IMR-90 (cell line): ENCODE measurements around the gene JMJD1C. TPM values are rescaled to one million over a fixed set of nuclear protein-coding genes. Genes with fewer than 3 reads are reported as not detected.

ENCODE experiments used
- ATAC-seq: fragments of 200-7000 bp; cut with Tn5 transposase; 2 replicates; pipeline ENCODE4 v1.9.1; 2020; ENCODE audit warnings: low read depth, mild to moderate bottlenecking, moderate library complexity
- BruUV-seq: library from RNA; stranded (reverse); fragments of 400-500 nt; replicated peaks from 2 replicates; lab custom pipeline; 2021; lab: Mats Ljungman, UMichigan
- CTCF ChIA-PET: fragments of 300-600 bp; formaldehyde crosslinking; extraction: SDS; loops from one replicate; lab custom pipeline; 2021; ENCODE audit warnings: antibody characterized with exemption; lab: Yijun Ruan, JAX
- POLR2A ChIA-PET: fragments of 300-600 bp; sonication (Branson Sonifier 250); formaldehyde crosslinking; loops from one replicate; lab custom pipeline; 2022; ENCODE audit warnings: antibody characterized with exemption; ENCODE audit not compliant: unreplicated experiment; lab: Charles Lee
- DNase-seq: peaks from one replicate; pipeline ENCODE4 v3.0.0; 2013
- H2AFZ ChIP-seq: replicated peaks from 2 replicates; pipeline ENCODE3; 2013; ENCODE audit warnings: low read length, mild to moderate bottlenecking; ENCODE audit not compliant: poor library complexity
- H2AK5ac ChIP-seq: 2 replicates; pipeline ENCODE4 v1.6.1; 2013; ENCODE audit warnings: low read depth, low read length, inconsistent platforms
- H2AK9ac ChIP-seq: replicated peaks from 2 replicates; pipeline ENCODE3; 2013; ENCODE audit warnings: mild to moderate bottlenecking, low read depth, low read length, moderate library complexity; ENCODE audit not compliant: poor library complexity
- H2BK120ac ChIP-seq: 2 replicates; pipeline ENCODE4 v1.6.1; 2013; ENCODE audit warnings: low read depth, low read length, inconsistent platforms
- H2BK15ac ChIP-seq: 3 replicates; pipeline ENCODE4 v1.6.1; 2013; ENCODE audit warnings: low read depth, low read length, inconsistent platforms
- H2BK20ac ChIP-seq: 2 replicates; pipeline ENCODE4 v1.6.1; 2013; ENCODE audit warnings: low read depth, mild to moderate bottlenecking, inconsistent platforms, low read length, moderate library complexity
- H2BK5ac ChIP-seq: 2 replicates; pipeline ENCODE4 v1.6.1; 2013; ENCODE audit warnings: mild to moderate bottlenecking, low read depth, low read length, inconsistent platforms; ENCODE audit not compliant: poor library complexity, severe bottlenecking
- H3K14ac ChIP-seq: replicated peaks from 2 replicates; pipeline ENCODE4 v1.6.1; 2013; ENCODE audit warnings: low read depth, low read length, inconsistent platforms
- H3K18ac ChIP-seq: 2 replicates; pipeline ENCODE4 v1.6.1; 2013; ENCODE audit warnings: low read depth, low read length, control low read depth
- H3K23ac ChIP-seq: 2 replicates; pipeline ENCODE4 v1.6.1; 2013; ENCODE audit warnings: low read depth, low read length, inconsistent platforms
- H3K27ac ChIP-seq: 2 replicates; pipeline ENCODE4 v1.5.1; 2013; ENCODE audit warnings: mild to moderate bottlenecking, control low read depth, low read length; ENCODE audit not compliant: insufficient read depth
- H3K27me3 ChIP-seq: 2 replicates; pipeline ENCODE4 v1.6.1; 2013; ENCODE audit warnings: low read length; ENCODE audit not compliant: control insufficient read depth, insufficient read depth
- H3K36me3 ChIP-seq: 2 replicates; pipeline ENCODE4 v1.6.1; 2013; ENCODE audit warnings: low read length, mixed read lengths; ENCODE audit not compliant: control insufficient read depth, insufficient read depth
- H3K4ac ChIP-seq: 2 replicates; pipeline ENCODE4 v1.6.1; 2013; ENCODE audit warnings: low read depth, low read length, inconsistent platforms
- H3K4me1 ChIP-seq: 2 replicates; pipeline ENCODE4 v1.6.1; 2013; ENCODE audit warnings: low read length, mixed read lengths; ENCODE audit not compliant: control insufficient read depth, insufficient read depth
- H3K4me2 ChIP-seq: 2 replicates; pipeline ENCODE4 v1.6.1; 2013; ENCODE audit warnings: low read depth, mild to moderate bottlenecking, control low read depth, low read length, moderate library complexity
- H3K4me3 ChIP-seq: 2 replicates; pipeline ENCODE4 v1.5.1; 2013; ENCODE audit warnings: low read depth, mild to moderate bottlenecking, control low read depth, low read length, moderate library complexity; ENCODE audit not compliant: insufficient read depth
- H3K56ac ChIP-seq: 2 replicates; pipeline ENCODE4 v1.6.1; 2013; ENCODE audit warnings: low read length, inconsistent platforms; ENCODE audit not compliant: insufficient read depth; ENCODE audit errors: extremely low read depth
- H3K79me1 ChIP-seq, 2 experiments: 2 replicates each; pipeline ENCODE4 v1.6.1; 2013; ENCODE audit warnings: low read length in 2 of 2, inconsistent platforms in 1 of 2, low read depth in 1 of 2
- H3K9ac ChIP-seq: 2 replicates; pipeline ENCODE4 v1.6.1; 2013; ENCODE audit warnings: low read depth, low read length, control low read depth
- H3K9me1 ChIP-seq: 2 replicates; pipeline ENCODE4 v1.6.1; 2013; ENCODE audit warnings: low read length, inconsistent platforms; ENCODE audit not compliant: insufficient read depth
- H3K9me3 ChIP-seq: 2 replicates; pipeline ENCODE4 v1.6.1; 2013; ENCODE audit warnings: low read length; ENCODE audit not compliant: control insufficient read depth, insufficient read depth
- H4K20me1 ChIP-seq: 2 replicates; pipeline ENCODE4 v1.6.1; 2013; ENCODE audit warnings: low read length, inconsistent platforms; ENCODE audit not compliant: insufficient read depth
- H4K5ac ChIP-seq: 2 replicates; pipeline ENCODE4 v1.6.1; 2013; ENCODE audit warnings: mild to moderate bottlenecking, low read depth, low read length, control low read depth
- H4K8ac ChIP-seq, 2 experiments: 2 replicates each; pipeline ENCODE4 v1.6.1; 2013; ENCODE audit warnings: low read depth in 2 of 2, low read length in 2 of 2, control low read depth in 1 of 2, inconsistent platforms in 1 of 2
- H4K91ac ChIP-seq: 2 replicates; pipeline ENCODE4 v1.6.1; 2013; ENCODE audit warnings: low read depth, low read length, inconsistent platforms; ENCODE audit not compliant: insufficient read depth
- BHLHE40 ChIP-seq: fragments of 150-350 bp; IDR thresholded peaks from 2 replicates; pipeline ENCODE4 v1.6.1; 2016; ENCODE audit warnings: mild to moderate bottlenecking, low read depth, low read length
- CEBPB ChIP-seq: IDR thresholded peaks from 2 replicates; pipeline ENCODE4 v1.6.1; 2012; ENCODE audit warnings: low read depth, low read length, improper control_type of control experiment
- CHD1 ChIP-seq: IDR thresholded peaks from 2 replicates; pipeline ENCODE4 v1.6.1; 2012; ENCODE audit warnings: low read depth, low read length, improper control_type of control experiment
- FOS ChIP-seq: fragments of 150-350 bp; IDR thresholded peaks from 2 replicates; pipeline ENCODE4 v1.6.1; 2016; ENCODE audit warnings: low read depth, low read length
- MAFK ChIP-seq: IDR thresholded peaks from 2 replicates; pipeline ENCODE4 v1.6.1; 2012; ENCODE audit warnings: low read depth, low read length, improper control_type of control experiment
- MAZ ChIP-seq: IDR thresholded peaks from 2 replicates; pipeline ENCODE4 v1.6.1; 2012; ENCODE audit warnings: low read depth, mild to moderate bottlenecking, low read length, improper control_type of control experiment, moderate library complexity, borderline replicate concordance
- MXI1 ChIP-seq: IDR thresholded peaks from 2 replicates; pipeline ENCODE4 v1.6.1; 2012; ENCODE audit warnings: low read depth, mild to moderate bottlenecking, low read length, moderate library complexity, borderline replicate concordance
- NFE2L2 ChIP-seq: fragments of 150-350 bp; IDR thresholded peaks from 2 replicates; pipeline ENCODE4 v1.6.1; 2016; ENCODE audit warnings: low read depth, mild to moderate bottlenecking, low read length
- POLR2A ChIP-seq: IDR thresholded peaks from 2 replicates; pipeline ENCODE4 v1.6.1; 2012; ENCODE audit warnings: mild to moderate bottlenecking, low read depth, low read length
- RAD21 ChIP-seq: IDR thresholded peaks from 2 replicates; pipeline ENCODE4 v1.6.1; 2012; ENCODE audit warnings: low read length, improper control_type of control experiment
- RCOR1 ChIP-seq: IDR thresholded peaks from 2 replicates; pipeline ENCODE4 v1.6.1; 2012; ENCODE audit warnings: mild to moderate bottlenecking, low read length, improper control_type of control experiment; ENCODE audit not compliant: insufficient replicate concordance
- RFX5 ChIP-seq: IDR thresholded peaks from 2 replicates; pipeline ENCODE4 v1.8.0; 2012; ENCODE audit warnings: low read depth, mild to moderate bottlenecking, low read length, moderate library complexity
- SMC3 ChIP-seq: fragments of 150-350 bp; IDR thresholded peaks from 2 replicates; pipeline ENCODE4 v1.6.1; 2016; ENCODE audit warnings: low read depth, mild to moderate bottlenecking, antibody characterized with exemption, low read length, moderate library complexity
- WGBS, 2 experiments: methylation state at CpG; one replicate each; pipeline versions ENCODE4 v1.1.5 to v1.1.7; 2013; ENCODE audit warnings: missing lambda C conversion rate in 2 of 2; ENCODE audit not compliant: insufficient read length in 1 of 2; ENCODE audit errors: extremely low coverage in 2 of 2; 5-methylcytosine and 5-hydroxymethylcytosine counted together
- dilution Hi-C: fragments of 300-500 bp; cut with HindIII; formaldehyde crosslinking; loops from one replicate; pipeline ENCODE4 v1.14.3; 2018; ENCODE audit warnings: low sequenced_read_pairs; ENCODE audit not compliant: unreplicated experiment
- in situ Hi-C: fragments of 300-500 bp; cut with MboI; formaldehyde crosslinking; loops from 3 replicates; pipeline ENCODE4 v1.14.3; 2019; ENCODE audit warnings: low sequenced_read_pairs, inconsistent platforms, mixed read lengths
- intact Hi-C: fragments of 100-400 bp; cut with micrococcal nuclease; formaldehyde crosslinking; loops from 2 replicates; pipeline ENCODE4 v1.10.0; 2022
- polyA plus RNA-seq, 3 experiments: library from polyadenylated mRNA; depleted of rRNA; stranded (reverse); fragments of >200 nt; gene quantifications; 2 replicates each; pipeline ENCODE4 v1.2.3, GENCODE V29; 2012; ENCODE audit warnings: low replicate concordance in 1 of 3
- total RNA-seq: library from RNA; depleted of rRNA; stranded (reverse); fragments of >200 nt; gene quantifications from 2 replicates; pipeline ENCODE4 v1.2.3, GENCODE V29; 2012
- TF ChIP-seq, protein P1 (sequence below): fragments of 150-350 bp; IDR thresholded peaks from 2 replicates; pipeline ENCODE4 v1.6.1; 2017; ENCODE audit warnings: mild to moderate bottlenecking, antibody characterized with exemption, low read length, low read depth
- TF ChIP-seq, protein P2 (sequence below): conservative IDR thresholded peaks from 2 replicates; pipeline ENCODE4 v1.5.1; 2012; ENCODE audit warnings: mild to moderate bottlenecking, low read depth, low read length, improper control_type of control experiment
- TF ChIP-seq, protein P3 (sequence below): fragments of 150-350 bp; IDR thresholded peaks from 2 replicates; pipeline ENCODE4 v1.6.1; 2016; ENCODE audit warnings: low read depth, mild to moderate bottlenecking, low read length, moderate library complexity, borderline replicate concordance

Gene JMJD1C
- total and polyA plus RNA-seq, 2 of the 4 experiments (the other 2 are of a cell fraction) = 15.6 to 96.8 TPM

DNA sequence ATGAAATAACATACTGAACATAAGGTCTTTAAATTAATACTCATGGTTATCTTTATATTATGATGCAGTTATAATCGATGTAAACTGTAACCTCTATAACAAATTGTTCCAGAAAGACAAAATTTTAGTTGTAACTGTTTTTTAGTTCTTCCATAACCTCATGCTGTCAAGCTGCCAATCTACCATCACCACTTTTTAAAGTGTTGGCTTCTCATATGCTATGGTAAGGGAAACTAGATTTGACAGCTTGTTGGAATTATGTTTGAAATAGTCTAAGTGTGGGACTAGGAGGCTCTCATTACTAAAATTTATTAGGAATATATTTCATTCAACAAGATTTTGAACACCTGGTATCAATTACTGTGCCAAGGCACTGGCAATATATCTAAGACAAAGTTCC, 227.3 kb downstream of the JMJD1C start:
- no TSS peak for BruUV-seq
- Histone ChIP-seq H2AFZ (no peak overlapping the region), H3K18ac (no peak overlapping the region), H2BK15ac (no peak overlapping the region), H4K20me1 (peaks cover 34% of the 10 kb centered on the region; the same call in 1 of the 2 replicates), H3K23ac (no peak overlapping the region), H2BK120ac (no peak overlapping the region), H2AK5ac (no peak overlapping the region), H3K36me3 (no peaks in the 10 kb centered on the region), H3K27ac (no peak overlapping the region), H3K4ac (no peak overlapping the region), H4K91ac (no peak overlapping the region), H3K4me3 (no peak overlapping the region), H3K9ac (no peak overlapping the region), H4K5ac (no peak overlapping the region), H3K79me1 (peaks cover 16 to 64% of the 10 kb centered on the region in 2 experiments), H3K14ac (no peak overlapping the region), H3K9me3 (no peaks in the 10 kb centered on the region), H2AK9ac (no peak overlapping the region), H3K27me3 (no peaks in the 10 kb centered on the region), H4K8ac (no peak overlapping the region), H2BK5ac (no peak overlapping the region), H2BK20ac (no peak overlapping the region), H3K4me2 (no peak overlapping the region), H3K9me1 (peaks cover 4% of the 10 kb centered on the region; the same call in 1 of the 2 replicates), H3K56ac (no peak overlapping the region), H3K4me1 (peaks cover 5% of the 10 kb centered on the region; the same call in 1 of the 2 replicates)
- POLR2A ChIA-PET = no interaction called here
- in situ Hi-C loops = no loop called here
- CTCF ChIA-PET = interaction anchor here (0.5 kb wide), 1 partner anchor 53 kb away, joined by 3 read pairs; no protein-coding TSS in a partner anchor
- intact Hi-C loops = no loop called here
- ATAC-seq = no peak
- DNase-seq = no peak
- dilution Hi-C loops = no loop called here
- no CpG with 5 or more reads among the region's 1 CpG for WGBS, 2 experiments
- TF ChIP-seq, protein P1, sequence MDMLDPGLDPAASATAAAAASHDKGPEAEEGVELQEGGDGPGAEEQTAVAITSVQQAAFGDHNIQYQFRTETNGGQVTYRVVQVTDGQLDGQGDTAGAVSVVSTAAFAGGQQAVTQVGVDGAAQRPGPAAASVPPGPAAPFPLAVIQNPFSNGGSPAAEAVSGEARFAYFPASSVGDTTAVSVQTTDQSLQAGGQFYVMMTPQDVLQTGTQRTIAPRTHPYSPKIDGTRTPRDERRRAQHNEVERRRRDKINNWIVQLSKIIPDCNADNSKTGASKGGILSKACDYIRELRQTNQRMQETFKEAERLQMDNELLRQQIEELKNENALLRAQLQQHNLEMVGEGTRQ = no peak
- TF ChIP-seq, protein P2, sequence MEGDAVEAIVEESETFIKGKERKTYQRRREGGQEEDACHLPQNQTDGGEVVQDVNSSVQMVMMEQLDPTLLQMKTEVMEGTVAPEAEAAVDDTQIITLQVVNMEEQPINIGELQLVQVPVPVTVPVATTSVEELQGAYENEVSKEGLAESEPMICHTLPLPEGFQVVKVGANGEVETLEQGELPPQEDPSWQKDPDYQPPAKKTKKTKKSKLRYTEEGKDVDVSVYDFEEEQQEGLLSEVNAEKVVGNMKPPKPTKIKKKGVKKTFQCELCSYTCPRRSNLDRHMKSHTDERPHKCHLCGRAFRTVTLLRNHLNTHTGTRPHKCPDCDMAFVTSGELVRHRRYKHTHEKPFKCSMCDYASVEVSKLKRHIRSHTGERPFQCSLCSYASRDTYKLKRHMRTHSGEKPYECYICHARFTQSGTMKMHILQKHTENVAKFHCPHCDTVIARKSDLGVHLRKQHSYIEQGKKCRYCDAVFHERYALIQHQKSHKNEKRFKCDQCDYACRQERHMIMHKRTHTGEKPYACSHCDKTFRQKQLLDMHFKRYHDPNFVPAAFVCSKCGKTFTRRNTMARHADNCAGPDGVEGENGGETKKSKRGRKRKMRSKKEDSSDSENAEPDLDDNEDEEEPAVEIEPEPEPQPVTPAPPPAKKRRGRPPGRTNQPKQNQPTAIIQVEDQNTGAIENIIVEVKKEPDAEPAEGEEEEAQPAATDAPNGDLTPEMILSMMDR = no peak
- TF ChIP-seq MXI1 = no peak
- no peak for TF ChIP-seq POLR2A
- TF ChIP-seq MAFK = no peak
- no peak for TF ChIP-seq BHLHE40
- TF ChIP-seq RAD21 = no peak
- no peak for TF ChIP-seq RFX5
- TF ChIP-seq RCOR1 = no peak
- no peak for TF ChIP-seq FOS
- TF ChIP-seq NFE2L2 = no peak
- no peak for TF ChIP-seq MAZ
- TF ChIP-seq CEBPB = no peak
- TF ChIP-seq SMC3 = no peak
- TF ChIP-seq, protein P3, sequence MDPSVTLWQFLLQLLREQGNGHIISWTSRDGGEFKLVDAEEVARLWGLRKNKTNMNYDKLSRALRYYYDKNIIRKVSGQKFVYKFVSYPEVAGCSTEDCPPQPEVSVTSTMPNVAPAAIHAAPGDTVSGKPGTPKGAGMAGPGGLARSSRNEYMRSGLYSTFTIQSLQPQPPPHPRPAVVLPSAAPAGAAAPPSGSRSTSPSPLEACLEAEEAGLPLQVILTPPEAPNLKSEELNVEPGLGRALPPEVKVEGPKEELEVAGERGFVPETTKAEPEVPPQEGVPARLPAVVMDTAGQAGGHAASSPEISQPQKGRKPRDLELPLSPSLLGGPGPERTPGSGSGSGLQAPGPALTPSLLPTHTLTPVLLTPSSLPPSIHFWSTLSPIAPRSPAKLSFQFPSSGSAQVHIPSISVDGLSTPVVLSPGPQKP = no peak
- no peak for TF ChIP-seq CHD1
